Measurements from ENCODE around the gene PDE1A.
A peak's percentile ranks its signal among the peaks of the same experiment; 100 is the strongest.

GRCh38 chr2:182372661-182373060 is 54.2 kb downstream of the PDE1A start:
- no peak for TF ChIP-seq CTCF (IDR thresholded peaks at IDR 0.05; ENCODE audit: low read depth, low read length, missing input control)
- no peak for TF ChIP-seq REST (IDR thresholded peaks at IDR 0.05)
- TF ChIP-seq HNF4A (conservative IDR thresholded peaks at IDR 0.05), result no peak
- peak; percentile 69 to 80 for TF ChIP-seq JUND (IDR thresholded peaks at IDR 0.05)
- TF ChIP-seq MAX (IDR thresholded peaks at IDR 0.05), result no peak
- TF ChIP-seq HNF4G (IDR thresholded peaks at IDR 0.05), result no peak
- no peak for TF ChIP-seq ZBTB33 (IDR thresholded peaks at IDR 0.05)
- no peak for TF ChIP-seq GABPA (IDR thresholded peaks at IDR 0.05 in 1 of 2, conservative IDR thresholded peaks at IDR 0.05 in 1 of 2)
